Karpas-422 (cell line): Measurements from ENCODE around the gene CORO2B. TPM values are rescaled to one million over a fixed set of nuclear protein-coding genes. Genes with fewer than 3 reads are reported as not detected.
A peak's percentile ranks its signal among the peaks of the same experiment; 100 is the strongest.
"Not testable (repeated sequence)": the region's sequence is repeated elsewhere in the genome, so short reads cannot be mapped to it uniquely, and the experiment has no call there.

Source experiments
- DNase-seq: peaks from one replicate; pipeline ENCODE4 v3.0.0-alpha.2; 2015
- H2AFZ ChIP-seq: fragments of 200-600 bp; sonication (generic); 2 replicates; pipeline ENCODE4 v1.6.1; 2014; ENCODE audit warnings: antibody characterized with exemption, low read length, mixed read lengths
- H3K27ac ChIP-seq: fragments of 200-600 bp; sonication (generic); 2 replicates; pipeline ENCODE4 v1.5.1; 2014; ENCODE audit warnings: mild to moderate bottlenecking, low read length, moderate library complexity
- H3K27me3 ChIP-seq: fragments of 200-600 bp; sonication (generic); 2 replicates; pipeline ENCODE4 v1.6.1; 2014; ENCODE audit warnings: low read length, mixed read lengths
- H3K36me3 ChIP-seq: fragments of 200-600 bp; sonication (generic); 2 replicates; pipeline ENCODE4 v1.6.1; 2014; ENCODE audit warnings: low read length, mixed read lengths; ENCODE audit not compliant: insufficient read depth
- H3K4me1 ChIP-seq: fragments of 200-600 bp; sonication (generic); 2 replicates; pipeline ENCODE4 v1.6.1; 2014; ENCODE audit warnings: mild to moderate bottlenecking, low read length, mixed read lengths
- H3K4me2 ChIP-seq: fragments of 200-600 bp; sonication (generic); 2 replicates; pipeline ENCODE4 v1.6.1; 2014; ENCODE audit warnings: low read length, low read depth, mild to moderate bottlenecking; ENCODE audit not compliant: poor library complexity, severe bottlenecking
- H3K4me3 ChIP-seq: fragments of 200-600 bp; sonication (generic); 2 replicates; pipeline ENCODE4 v1.5.1; 2014; ENCODE audit warnings: mild to moderate bottlenecking, antibody characterized with exemption, low read length, mixed read lengths
- H3K79me2 ChIP-seq: fragments of 200-600 bp; sonication (generic); 2 replicates; pipeline ENCODE4 v1.6.1; 2014; ENCODE audit warnings: mild to moderate bottlenecking, low read length, mixed read lengths
- H3K9ac ChIP-seq: fragments of 200-600 bp; sonication (generic); 2 replicates; pipeline ENCODE4 v1.6.0; 2014; ENCODE audit warnings: low read length
- H3K9me2 ChIP-seq: fragments of 200-600 bp; sonication (generic), shearing (Covaris generic); replicated peaks from 2 replicates; pipeline ENCODE4 v1.6.0; 2014; ENCODE audit warnings: mild to moderate bottlenecking, low read length, moderate library complexity; ENCODE audit not compliant: insufficient read depth
- H3K9me3 ChIP-seq: fragments of 300-700, 200-600 bp; sonication (generic); 2 replicates; pipeline ENCODE4 v1.6.1; 2014; ENCODE audit warnings: low read length, mixed read lengths
- H4K20me1 ChIP-seq: fragments of 200-600 bp; sonication (generic); 2 replicates; pipeline ENCODE4 v1.6.1; 2014; ENCODE audit warnings: mild to moderate bottlenecking, antibody characterized with exemption, low read length, low read depth; ENCODE audit not compliant: insufficient read depth
- total RNA-seq: library from RNA; depleted of rRNA; stranded (reverse); fragments of >200 nt; shearing (Covaris generic); gene quantifications from 2 replicates; pipeline ENCODE4 v1.2.3, GENCODE V29; 2014; ENCODE audit warnings: low replicate concordance

Gene CORO2B
- total RNA-seq, 1 experiment from 2014 or later = 0.26 TPM

- peak; percentile 59 for DNase-seq
- Histone ChIP-seq H3K9me2 (no peaks in the 10 kb centered on the region), H3K4me1 (peaks cover 25% of the 10 kb centered on the region), H3K79me2 (no peaks in the 10 kb centered on the region), H3K9ac (peak overlapping the region; percentile 20; the same call in 1 of the 2 replicates), H3K9me3 (no peaks in the 10 kb centered on the region), H3K4me3 (no peak overlapping the region), H3K27me3 (no peaks in the 10 kb centered on the region), H3K36me3 (no peaks in the 10 kb centered on the region), H2AFZ (no peak overlapping the region), H4K20me1 (no peaks in the 10 kb centered on the region), H3K27ac (no peak overlapping the region), H3K4me2 (no peak overlapping the region)
These were observed 20.8 kb downstream of the CORO2B start for GRCh38 chr15:68599560-68600071.

- H3K36me3 ChIP-seq = no peaks in the 10 kb centered on the region
- H4K20me1 ChIP-seq = no peaks in the 10 kb centered on the region
- H3K27me3 ChIP-seq = no peaks in the 10 kb centered on the region
- H3K4me3 ChIP-seq = no peak overlapping the region
- H3K4me2 ChIP-seq = no peak overlapping the region
- no peak for DNase-seq
- no peak overlapping the region for H3K9ac ChIP-seq
- H3K79me2 ChIP-seq = no peaks in the 10 kb centered on the region
- H2AFZ ChIP-seq = no peak overlapping the region
- H3K9me2 ChIP-seq = no peaks in the 10 kb centered on the region
- H3K4me1 ChIP-seq = peaks cover 19% of the 10 kb centered on the region
- no peaks in the 10 kb centered on the region for H3K9me3 ChIP-seq
- H3K27ac ChIP-seq = no peak overlapping the region
These were observed 22.7 kb downstream of the CORO2B start for GRCh38 chr15:68601206-68602197.

GRCh38 chr15:68602459-68603215 lies 23.8 kb downstream of the CORO2B start:
- no peaks in the 10 kb centered on the region for H3K36me3 ChIP-seq
- no peak overlapping the region for H3K4me3 ChIP-seq
- H3K4me2 ChIP-seq = no peak overlapping the region
- H3K4me1 ChIP-seq = peaks cover 19% of the 10 kb centered on the region
- H3K79me2 ChIP-seq = no peaks in the 10 kb centered on the region
- H3K9ac ChIP-seq = no peak overlapping the region
- no peaks in the 10 kb centered on the region for H4K20me1 ChIP-seq
- no peak overlapping the region for H3K27ac ChIP-seq
- no peak for DNase-seq
- no peaks in the 10 kb centered on the region for H3K9me2 ChIP-seq
- no peaks in the 10 kb centered on the region for H3K9me3 ChIP-seq
- no peak overlapping the region for H2AFZ ChIP-seq
- H3K27me3 ChIP-seq = no peaks in the 10 kb centered on the region

DNA sequence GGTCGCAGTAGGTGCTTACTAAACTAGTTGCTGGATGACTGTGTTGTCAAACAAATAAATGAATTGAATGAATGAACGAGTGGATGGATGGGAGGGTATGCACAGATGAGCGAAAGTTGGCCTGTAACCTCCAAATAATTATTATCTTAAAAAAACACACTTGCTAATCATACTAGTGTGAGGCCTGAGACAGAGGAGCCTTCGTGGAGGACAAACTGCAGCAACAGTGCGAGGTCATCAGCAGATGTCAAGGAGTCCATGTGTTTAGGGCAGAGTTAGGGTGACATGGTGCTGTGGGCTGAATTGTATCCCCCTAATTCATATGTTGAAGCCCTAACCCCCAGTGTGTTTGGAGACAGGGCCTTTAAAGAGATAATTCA lies 24.4 kb downstream of the CORO2B start:
- Histone ChIP-seq H3K4me1 (peaks cover 19% of the 10 kb centered on the region), H3K36me3 (no peaks in the 10 kb centered on the region), H3K79me2 (no peaks in the 10 kb centered on the region), H3K9ac (no peak overlapping the region), H3K9me2 (no peaks in the 10 kb centered on the region), H3K27me3 (no peaks in the 10 kb centered on the region), H4K20me1 (no peaks in the 10 kb centered on the region), H3K9me3 (no peaks in the 10 kb centered on the region), H3K4me3 (no peak overlapping the region), H3K27ac (no peak overlapping the region), H3K4me2 (no peak overlapping the region), H2AFZ (no peak overlapping the region)
- DNase-seq = no peak

GRCh38 chr15:68603951-68604350 lies 25.2 kb downstream of the CORO2B start:
- Histone ChIP-seq H3K79me2 (no peaks in the 10 kb centered on the region), H3K27me3 (no peaks in the 10 kb centered on the region)

DNA sequence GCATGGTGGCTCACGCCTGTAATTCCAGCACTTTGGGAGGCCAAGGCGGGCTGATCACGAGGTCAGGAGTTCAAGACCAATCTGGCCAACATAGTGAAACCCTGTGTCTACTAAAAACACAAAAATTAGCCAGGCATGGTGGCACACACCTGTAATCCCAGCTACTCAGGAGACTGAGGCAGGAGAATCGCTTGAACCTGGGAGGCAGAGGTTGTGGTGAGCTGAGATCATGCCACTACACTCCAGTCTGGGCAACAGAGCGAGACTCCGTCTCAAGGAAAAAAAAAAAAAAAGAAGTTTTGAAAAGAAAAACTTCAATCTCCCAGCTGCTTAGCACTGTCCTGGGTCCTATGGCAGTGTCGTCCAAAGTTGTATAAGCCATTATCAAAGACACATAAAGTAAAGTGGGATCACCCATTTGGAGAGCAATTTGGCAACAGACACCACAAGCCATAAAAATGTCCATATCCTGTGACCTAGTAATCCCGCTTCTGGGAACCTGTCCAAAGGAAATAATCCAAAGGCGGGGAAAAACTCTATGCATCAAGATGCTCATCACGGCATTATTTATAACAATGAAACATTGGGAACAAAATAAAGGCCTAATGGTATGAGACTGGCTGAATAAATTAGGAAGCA lies 26.2 kb downstream of the CORO2B start:
- H3K9me2 ChIP-seq, H3K27me3 ChIP-seq, H3K36me3 ChIP-seq, H3K4me2 ChIP-seq, DNase-seq, H3K27ac ChIP-seq, H3K4me3 ChIP-seq, H3K79me2 ChIP-seq, H4K20me1 ChIP-seq, H2AFZ ChIP-seq, H3K9me3 ChIP-seq, H3K9ac ChIP-seq: not testable (repeated sequence)
- peaks cover 10% of the 10 kb centered on the region for H3K4me1 ChIP-seq

More at GRCh38 chr15:68603951-68604350, 25.2 kb downstream of the CORO2B start:
- Histone ChIP-seq H3K4me2 (no peak overlapping the region), H3K9me3 (no peaks in the 10 kb centered on the region), H3K27ac (no peak overlapping the region), H3K4me1 (peaks cover 19% of the 10 kb centered on the region), H3K9ac (no peak overlapping the region), H2AFZ (no peak overlapping the region), H3K4me3 (no peak overlapping the region), H4K20me1 (no peaks in the 10 kb centered on the region), H3K36me3 (no peaks in the 10 kb centered on the region), H3K9me2 (no peaks in the 10 kb centered on the region)
- no peak for DNase-seq

DNA sequence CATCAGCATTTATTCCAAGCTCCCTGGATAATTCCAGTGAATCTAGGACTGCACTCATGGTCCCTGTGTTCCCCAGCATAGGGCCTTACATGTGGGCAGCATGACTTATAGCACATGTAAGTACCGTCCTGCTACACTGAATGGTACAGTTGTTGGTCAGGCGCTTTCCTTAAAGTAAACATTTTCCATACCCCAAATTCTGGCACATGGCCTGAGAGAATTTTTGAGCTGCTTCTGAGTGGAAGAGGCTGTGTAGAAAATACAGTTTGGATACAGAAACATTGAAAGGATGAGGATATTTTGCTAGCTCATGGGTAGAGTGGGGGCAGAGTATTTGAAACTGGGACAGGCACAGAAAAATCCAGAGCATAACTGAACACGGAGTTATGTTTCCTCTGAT lies 27.6 kb downstream of the CORO2B start:
- Histone ChIP-seq H3K4me3 (no peak overlapping the region), H3K79me2 (no peaks in the 10 kb centered on the region), H3K9me2 (no peaks in the 10 kb centered on the region), H2AFZ (no peak overlapping the region), H3K27ac (no peak overlapping the region), H3K4me2 (no peak overlapping the region), H3K36me3 (no peaks in the 10 kb centered on the region), H3K4me1 (peaks cover 5% of the 10 kb centered on the region), H3K9ac (no peak overlapping the region), H4K20me1 (no peaks in the 10 kb centered on the region), H3K27me3 (no peaks in the 10 kb centered on the region), H3K9me3 (no peaks in the 10 kb centered on the region)
- no peak for DNase-seq
